Activated CD8-positive, alpha-beta memory T cell treated with anti-CD3 and anti-CD28 coated beads for 36 hours (primary cell): ENCODE measurements around the gene WIZ. TPM values are rescaled to one million over a fixed set of nuclear protein-coding genes. Genes with fewer than 3 reads are reported as not detected.

Experiments used
- CTCF ChIA-PET: fragments of 350-600 bp; sonication (Branson Sonifier 250); formaldehyde crosslinking; loops from one replicate; lab custom pipeline; 2021; ENCODE audit warnings: antibody characterized with exemption; lab: Charles Lee
- POLR2A ChIA-PET: fragments of 350-600 bp; sonication (Branson Sonifier 250); formaldehyde crosslinking; loops from one replicate; lab custom pipeline; 2021; ENCODE audit warnings: antibody characterized with exemption; lab: Charles Lee
- total RNA-seq, 2 experiments: library from RNA; stranded (reverse); gene quantifications; one replicate each; pipeline ENCODE4 v1.2.3, GENCODE V29; 2021

The WIZ gene
- total RNA-seq, 2 experiments from 2014 or later: 27.8 to 28.3 TPM

- ChIA-PET CTCF (interaction anchor here (0.6 to 2.7 kb wide), 5 partner anchors 13 to 86 kb away, joined by 3 to 10 read pairs (median 4); partner anchors contain the start of gene AKAP8L), POLR2A (interaction anchor here (1.0 kb wide), 1 partner anchor 81 kb away, joined by 3 read pairs; no protein-coding TSS in a partner anchor)
These were observed 19.9 kb upstream of the WIZ start for GRCh38 chr19:15469513-15470297.

- ChIA-PET CTCF (interaction anchor here (0.8 to 2.7 kb wide), 4 partner anchors 13 to 87 kb away, joined by 3 to 10 read pairs (median 5); partner anchors contain the start of gene AKAP8L), POLR2A (no interaction called here)
These were observed 19.1 kb upstream of the WIZ start for GRCh38 chr19:15468675-15469512.

GRCh38 chr19:15467734-15468214 is 18.0 kb upstream of the WIZ start:
- ChIA-PET CTCF (interaction anchor here (0.6 to 2.7 kb wide), 9 partner anchors 35 to 105 kb away, joined by 3 to 10 read pairs (median 3); no protein-coding TSS in a partner anchor), POLR2A (interaction anchor here (0.5 to 1.2 kb wide), 7 partner anchors 35 to 1346 kb away, joined by 3 to 6 read pairs (median 3); no protein-coding TSS in a partner anchor)

- CTCF ChIA-PET: interaction anchor here (0.6 to 2.1 kb wide), 10 partner anchors 34 to 781 kb away, joined by 3 to 8 read pairs (median 3); partner anchors contain the start of gene AKAP8L
- POLR2A ChIA-PET: interaction anchor here (0.5 to 1.2 kb wide), 7 partner anchors 34 to 667 kb away, joined by 3 to 6 read pairs (median 3); no protein-coding TSS in a partner anchor
These were observed 17.3 kb upstream of the WIZ start for GRCh38 chr19:15466851-15467733.

GRCh38 chr19:15464394-15465385 is 14.9 kb upstream of the WIZ start, which contains the start of gene RASAL3:
TSS of gene RASAL3 (minus strand) at chr19:15464544. CDS start at chr19:15464358, 186 bp downstream.
- ChIA-PET CTCF (interaction anchor here (1.1 to 2.5 kb wide), 2 partner anchors 35 to 46 kb away, joined by 3 to 18 read pairs; partner anchors contain the start of gene AKAP8L), POLR2A (interaction anchor here (0.6 to 2.4 kb wide), 6 partner anchors 13 to 91 kb away, joined by 4 to 15 read pairs (median 8); partner anchors contain the start of genes AKAP8 and AKAP8L)

GRCh38 chr19:15463861-15464371 is 14.2 kb upstream of the WIZ start:
- CTCF ChIA-PET: interaction anchor here (1.0 to 2.5 kb wide), 7 partner anchors 9 to 92 kb away, joined by 3 to 18 read pairs (median 4); partner anchors contain the start of gene AKAP8L
- POLR2A ChIA-PET: interaction anchor here (1.5 to 2.4 kb wide), 6 partner anchors 12 to 91 kb away, joined by 4 to 10 read pairs (median 6); partner anchors contain the start of genes AKAP8, AKAP8L and WIZ

GRCh38 chr19:15461694-15462093 is 11.9 kb upstream of the WIZ start:
- ChIA-PET CTCF (interaction anchor here (1.0 kb wide), 1 partner anchor 15 kb away, joined by 4 read pairs; no protein-coding TSS in a partner anchor), POLR2A (interaction anchor here (1.2 kb wide), 1 partner anchor 10 kb away, joined by 6 read pairs; no protein-coding TSS in a partner anchor)

- CTCF ChIA-PET: no interaction called here
- POLR2A ChIA-PET: interaction anchor here (0.7 kb wide), 1 partner anchor 9 kb away, joined by 3 read pairs; no protein-coding TSS in a partner anchor
These were observed 8.1 kb upstream of the WIZ start for GRCh38 chr19:15457701-15458484.

- ChIA-PET POLR2A (no interaction called here), CTCF (interaction anchor here (1.2 kb wide), 1 partner anchor 12 kb away, joined by 3 read pairs; no protein-coding TSS in a partner anchor)
These were observed 7.3 kb upstream of the WIZ start for GRCh38 chr19:15456871-15457700.

GRCh38 chr19:15456441-15456840 is 6.7 kb upstream of the WIZ start:
- ChIA-PET POLR2A (no interaction called here), CTCF (interaction anchor here (0.5 to 1.2 kb wide), 2 partner anchors 13 to 65 kb away, joined by 3 read pairs; no protein-coding TSS in a partner anchor)

- ChIA-PET POLR2A (no interaction called here), CTCF (interaction anchor here (0.5 to 1.2 kb wide), 2 partner anchors 13 to 65 kb away, joined by 3 read pairs; no protein-coding TSS in a partner anchor)
These were observed 6.2 kb upstream of the WIZ start for GRCh38 chr19:15455996-15456395.

- CTCF ChIA-PET: interaction anchor here (1.1 kb wide), 1 partner anchor 9 kb away, joined by 3 read pairs; no protein-coding TSS in a partner anchor
- POLR2A ChIA-PET: no interaction called here
These were observed 4.4 kb upstream of the WIZ start for GRCh38 chr19:15453906-15454860.

GRCh38 chr19:15453091-15453578 is 3.4 kb upstream of the WIZ start:
- CTCF ChIA-PET: no interaction called here
- POLR2A ChIA-PET: no interaction called here
